Measurements from ENCODE around the gene PLAC9. TPM values are rescaled to one million over a fixed set of nuclear protein-coding genes. Genes with fewer than 3 reads are reported as not detected.

Gene PLAC9
- total RNA-seq, 1 experiment from 2014 or later = not detected

DNA sequence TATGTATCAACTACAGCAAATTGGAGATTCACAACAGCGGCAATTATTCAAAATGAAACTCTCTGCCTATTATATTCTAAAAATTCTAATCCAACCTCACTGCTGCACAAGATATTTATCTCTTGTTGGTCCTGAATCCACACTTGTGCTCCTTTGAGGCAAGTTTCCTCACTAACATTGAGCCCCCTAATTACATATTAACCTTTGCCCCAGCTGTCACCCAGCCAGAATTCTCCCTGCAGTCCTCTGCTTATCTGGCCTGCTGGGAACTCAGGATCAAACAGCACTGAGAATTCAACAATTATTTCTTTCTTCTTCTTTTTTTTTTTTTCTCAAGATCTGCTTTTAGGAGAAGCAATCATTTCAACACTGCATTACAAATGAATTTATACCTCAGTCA lies 21.5 kb upstream of the PLAC9 start:
- TF ChIP-seq, protein P1, sequence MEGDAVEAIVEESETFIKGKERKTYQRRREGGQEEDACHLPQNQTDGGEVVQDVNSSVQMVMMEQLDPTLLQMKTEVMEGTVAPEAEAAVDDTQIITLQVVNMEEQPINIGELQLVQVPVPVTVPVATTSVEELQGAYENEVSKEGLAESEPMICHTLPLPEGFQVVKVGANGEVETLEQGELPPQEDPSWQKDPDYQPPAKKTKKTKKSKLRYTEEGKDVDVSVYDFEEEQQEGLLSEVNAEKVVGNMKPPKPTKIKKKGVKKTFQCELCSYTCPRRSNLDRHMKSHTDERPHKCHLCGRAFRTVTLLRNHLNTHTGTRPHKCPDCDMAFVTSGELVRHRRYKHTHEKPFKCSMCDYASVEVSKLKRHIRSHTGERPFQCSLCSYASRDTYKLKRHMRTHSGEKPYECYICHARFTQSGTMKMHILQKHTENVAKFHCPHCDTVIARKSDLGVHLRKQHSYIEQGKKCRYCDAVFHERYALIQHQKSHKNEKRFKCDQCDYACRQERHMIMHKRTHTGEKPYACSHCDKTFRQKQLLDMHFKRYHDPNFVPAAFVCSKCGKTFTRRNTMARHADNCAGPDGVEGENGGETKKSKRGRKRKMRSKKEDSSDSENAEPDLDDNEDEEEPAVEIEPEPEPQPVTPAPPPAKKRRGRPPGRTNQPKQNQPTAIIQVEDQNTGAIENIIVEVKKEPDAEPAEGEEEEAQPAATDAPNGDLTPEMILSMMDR (IDR thresholded peaks at IDR 0.05; ENCODE audit: unreplicated experiment) = no peak
- DNase-seq = no peak
- no TSS peak for BruUV-seq (replicated peaks)
- H3K4me1 Mint-ChIP-seq (ENCODE audit: low read depth, unreplicated experiment) = peaks cover 16% of the 10 kb centered on the region
- H3K4me3 Mint-ChIP-seq (ENCODE audit: low read depth, unreplicated experiment) = peak overlapping the region; percentile 32
- H3K9me3 Mint-ChIP-seq (ENCODE audit: low read depth, unreplicated experiment) = peaks cover 4% of the 10 kb centered on the region
- H3K36me3 Mint-ChIP-seq (ENCODE audit: insufficient read depth, unreplicated experiment) = no peaks in the 10 kb centered on the region
- H3K27me3 Mint-ChIP-seq (ENCODE audit: unreplicated experiment) = peaks cover 34% of the 10 kb centered on the region
- H3K27ac Mint-ChIP-seq (ENCODE audit: unreplicated experiment) = no peak overlapping the region
- CTCF ChIA-PET = interaction anchor here (0.6 kb wide), 1 partner anchor 32 kb away, joined by 3 read pairs; no protein-coding TSS in a partner anchor
- intact Hi-C loops (cut with micrococcal nuclease; ENCODE audit: unreplicated experiment) = no loop called here

DNA sequence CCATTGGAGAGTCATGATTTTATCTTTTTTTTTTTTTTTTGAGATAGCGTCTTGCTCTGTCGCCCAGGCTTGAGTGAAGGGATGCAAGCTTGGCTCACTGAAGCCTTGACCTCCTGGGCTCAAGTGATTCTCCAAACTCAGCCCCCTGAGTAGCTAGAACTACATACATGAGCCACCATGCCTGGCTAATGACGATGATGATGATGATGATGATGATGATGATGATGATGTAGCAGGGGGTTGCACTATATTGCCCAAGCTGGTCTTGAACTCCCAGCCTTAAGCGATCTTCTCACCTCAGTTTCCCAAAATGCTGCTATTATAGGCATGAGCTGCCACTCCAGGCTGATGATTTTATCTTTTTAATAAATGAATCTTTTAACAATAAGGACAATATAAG lies 13.9 kb upstream of the PLAC9 start:
- CTCF ChIA-PET = interaction anchor here (0.7 kb wide), 1 partner anchor 9 kb away, joined by 3 read pairs; no protein-coding TSS in a partner anchor
- no peak for DNase-seq
- H3K4me3 Mint-ChIP-seq (ENCODE audit: low read depth, unreplicated experiment) = no peak overlapping the region
- H3K4me1 Mint-ChIP-seq (ENCODE audit: low read depth, unreplicated experiment) = no peaks in the 10 kb centered on the region
- intact Hi-C loops (cut with micrococcal nuclease; ENCODE audit: unreplicated experiment) = no loop called here
- no peaks in the 10 kb centered on the region for H3K36me3 Mint-ChIP-seq (ENCODE audit: insufficient read depth, unreplicated experiment)
- TF ChIP-seq, protein P1 (IDR thresholded peaks at IDR 0.05; ENCODE audit: unreplicated experiment) = no peak
- no peak overlapping the region for H3K27ac Mint-ChIP-seq (ENCODE audit: unreplicated experiment)
- H3K9me3 Mint-ChIP-seq (ENCODE audit: low read depth, unreplicated experiment) = no peaks in the 10 kb centered on the region
- peaks cover 47% of the 10 kb centered on the region for H3K27me3 Mint-ChIP-seq (ENCODE audit: unreplicated experiment)
- no TSS peak for BruUV-seq (replicated peaks)

DNA sequence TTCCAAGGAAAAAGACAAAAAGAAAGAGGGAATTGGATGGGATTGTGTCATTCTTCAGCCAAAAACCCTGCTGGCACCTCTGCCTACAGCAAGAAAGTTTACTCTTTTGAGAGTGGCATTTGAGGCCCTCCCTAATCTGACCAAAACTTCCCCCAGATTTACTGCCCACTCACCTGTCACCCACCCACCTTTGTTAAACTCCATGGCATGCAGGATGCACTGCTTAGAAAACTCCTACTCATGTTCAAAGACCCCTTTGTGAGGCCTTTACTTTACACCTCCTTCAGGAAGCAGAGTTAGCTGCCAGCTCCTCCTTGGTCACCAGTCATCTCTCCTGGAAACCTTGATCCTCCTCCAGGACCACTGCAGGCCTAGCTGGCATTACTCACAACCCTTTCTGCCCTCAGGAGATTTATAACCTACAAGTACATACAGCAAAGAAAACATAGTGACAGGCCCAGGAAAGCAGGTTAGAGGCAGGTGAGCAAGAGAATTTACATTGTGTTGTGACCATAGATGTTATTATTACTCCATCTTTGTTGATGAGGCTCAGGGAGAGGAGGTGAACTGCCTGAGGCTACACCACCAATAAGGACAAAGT lies 10.3 kb upstream of the PLAC9 start:
- Mint-ChIP-seq H3K4me1 (ENCODE audit: low read depth, unreplicated experiment) (no peaks in the 10 kb centered on the region), H3K9me3 (ENCODE audit: low read depth, unreplicated experiment) (no peaks in the 10 kb centered on the region), H3K36me3 (ENCODE audit: insufficient read depth, unreplicated experiment) (no peaks in the 10 kb centered on the region), H3K4me3 (ENCODE audit: low read depth, unreplicated experiment) (no peak overlapping the region), H3K27me3 (ENCODE audit: unreplicated experiment) (peaks cover 62% of the 10 kb centered on the region), H3K27ac (ENCODE audit: unreplicated experiment) (no peak overlapping the region)
- CTCF ChIA-PET = no interaction called here
- TF ChIP-seq, protein P1 (IDR thresholded peaks at IDR 0.05; ENCODE audit: unreplicated experiment) = no peak
- no peak for DNase-seq
- intact Hi-C loops (cut with micrococcal nuclease; ENCODE audit: unreplicated experiment) = loop anchor here (10.0 kb wide), 1 partner anchor 207 kb away; no protein-coding TSS in a partner anchor
- no TSS peak for BruUV-seq (replicated peaks)

DNA sequence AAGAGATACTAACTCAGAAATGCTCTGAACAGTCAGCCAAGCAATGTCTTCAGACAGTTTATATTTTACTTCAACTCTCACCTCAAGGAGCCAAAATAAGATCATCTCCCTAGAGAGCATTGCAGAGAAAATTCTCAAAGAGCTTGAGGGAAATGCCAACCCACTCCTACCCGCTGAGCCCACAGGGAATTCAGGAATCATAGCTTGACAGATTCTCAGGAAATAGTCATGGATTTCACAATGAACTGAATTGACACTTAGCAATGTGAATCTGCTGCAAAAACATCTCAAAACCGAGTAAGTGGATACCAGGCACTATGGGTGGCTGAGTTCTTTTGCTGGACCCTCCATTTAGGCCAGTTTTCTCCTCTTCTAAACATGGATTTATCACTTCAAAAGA lies 9.8 kb upstream of the PLAC9 start:
- TF ChIP-seq, protein P1 (IDR thresholded peaks at IDR 0.05; ENCODE audit: unreplicated experiment) = no peak
- Mint-ChIP-seq H3K27ac (ENCODE audit: unreplicated experiment) (no peak overlapping the region), H3K27me3 (ENCODE audit: unreplicated experiment) (peaks cover 67% of the 10 kb centered on the region), H3K4me1 (ENCODE audit: low read depth, unreplicated experiment) (no peaks in the 10 kb centered on the region), H3K36me3 (ENCODE audit: insufficient read depth, unreplicated experiment) (no peaks in the 10 kb centered on the region), H3K4me3 (ENCODE audit: low read depth, unreplicated experiment) (no peak overlapping the region), H3K9me3 (ENCODE audit: low read depth, unreplicated experiment) (no peaks in the 10 kb centered on the region)
- DNase-seq = no peak
- no TSS peak for BruUV-seq (replicated peaks)
- CTCF ChIA-PET = interaction anchor here (0.7 kb wide), 1 partner anchor 15 kb away, joined by 5 read pairs; no protein-coding TSS in a partner anchor
- intact Hi-C loops (cut with micrococcal nuclease; ENCODE audit: unreplicated experiment) = loop anchor here (10.0 kb wide), 1 partner anchor 208 kb away; no protein-coding TSS in a partner anchor

Measured in Calu3 (cell line).